Neural cell (in vitro differentiated cells): ENCODE measurements around the gene PBX3. TPM values are rescaled to one million over a fixed set of nuclear protein-coding genes. Genes with fewer than 3 reads are reported as not detected.

Source experiments
- H2AFZ ChIP-seq: fragments of 200-600, 300-800 bp; sonication (generic), shearing (Covaris generic); 2 replicates; pipeline ENCODE4 v1.6.0; 2014; ENCODE audit warnings: low read depth, mild to moderate bottlenecking, antibody characterized with exemption, low read length, moderate library complexity
- H3F3A ChIP-seq: fragments of 200-600 bp; shearing (Covaris generic); 2 replicates; pipeline ENCODE4 v1.6.1; 2016; ENCODE audit warnings: mild to moderate bottlenecking, moderate library complexity, mixed read lengths, antibody characterized with exemption, low read length; ENCODE audit not compliant: insufficient read depth, poor library complexity, severe bottlenecking
- H3K27ac ChIP-seq: fragments of 200-600, 300-800 bp; sonication (generic), shearing (Covaris generic); 2 replicates; pipeline ENCODE4 v1.5.1; 2014; ENCODE audit warnings: mild to moderate bottlenecking, low read length, moderate library complexity
- H3K27me3 ChIP-seq: fragments of 300-800, 200-600 bp; sonication (generic), shearing (Covaris generic); 2 replicates; pipeline ENCODE4 v1.6.0; 2014; ENCODE audit warnings: mild to moderate bottlenecking, low read depth, low read length, moderate library complexity; ENCODE audit not compliant: insufficient read depth
- H3K36me3 ChIP-seq: fragments of 300-800, 200-600 bp; sonication (generic), shearing (Covaris generic); 2 replicates; pipeline ENCODE4 v1.5.1; 2014; ENCODE audit warnings: mild to moderate bottlenecking, antibody characterized with exemption, low read length, moderate library complexity; ENCODE audit not compliant: insufficient read depth
- H3K4me2 ChIP-seq: fragments of 300-800, 200-600 bp; sonication (generic), shearing (Covaris generic); 2 replicates; pipeline ENCODE4 v1.6.0; 2014; ENCODE audit warnings: mild to moderate bottlenecking, low read length
- H3K4me3 ChIP-seq: fragments of 300-800, 200-600 bp; sonication (generic), shearing (Covaris generic); 2 replicates; pipeline ENCODE4 v1.5.1; 2014; ENCODE audit warnings: mild to moderate bottlenecking, low read length, moderate library complexity
- H3K79me2 ChIP-seq: fragments of 200-600 bp; shearing (Covaris generic); replicated peaks from 2 replicates; pipeline ENCODE4 v1.6.0; 2014; ENCODE audit warnings: mild to moderate bottlenecking, low read length, moderate library complexity; ENCODE audit not compliant: insufficient read depth
- H3K9ac ChIP-seq: fragments of 300-800, 200-600 bp; sonication (generic), shearing (Covaris generic); 2 replicates; pipeline ENCODE4 v1.6.1; 2016; ENCODE audit warnings: mild to moderate bottlenecking, low read length, mixed read lengths
- H3K9me2 ChIP-seq: fragments of 200-600 bp; shearing (Covaris generic); 2 replicates; pipeline ENCODE4 v1.6.1; 2016; ENCODE audit warnings: mild to moderate bottlenecking, low read length, mixed read lengths; ENCODE audit not compliant: insufficient read depth
- H3K9me3 ChIP-seq: fragments of 200-600, 300-800 bp; sonication (generic), shearing (Covaris generic); 2 replicates; pipeline ENCODE4 v1.6.1; 2016; ENCODE audit warnings: mild to moderate bottlenecking, mixed run types, low read length, moderate library complexity, mixed read lengths
- H4K20me1 ChIP-seq: fragments of 200-600 bp; shearing (Covaris generic); 2 replicates; pipeline ENCODE4 v1.6.1; 2016; ENCODE audit warnings: mild to moderate bottlenecking, mixed run types; ENCODE audit not compliant: insufficient read depth
- CTCF ChIP-seq: fragments of 450-650 bp; IDR thresholded peaks from 2 replicates; pipeline ENCODE4 v1.5.1; 2014; ENCODE audit warnings: antibody characterized with exemption, mild to moderate bottlenecking, moderate library complexity; ENCODE audit not compliant: poor library complexity, severe bottlenecking
- EP300 ChIP-seq: fragments of 450-650 bp; conservative IDR thresholded peaks from 2 replicates; pipeline ENCODE4 v1.6.1; 2014; ENCODE audit warnings: antibody characterized with exemption, mild to moderate bottlenecking, moderate library complexity; ENCODE audit not compliant: poor library complexity, severe bottlenecking
- EZH2 ChIP-seq: fragments of 200-600, 300-800 bp; shearing (Covaris generic), sonication (generic); IDR thresholded peaks from 2 replicates; pipeline ENCODE4 v1.6.1; 2014; ENCODE audit warnings: antibody characterized with exemption, low read length, borderline replicate concordance, mild to moderate bottlenecking; ENCODE audit not compliant: insufficient read depth, poor library complexity, severe bottlenecking
- MXI1 ChIP-seq: fragments of 450-650 bp; conservative IDR thresholded peaks from 2 replicates; pipeline ENCODE4 v1.6.1; 2014; ENCODE audit warnings: antibody characterized with exemption, mild to moderate bottlenecking; ENCODE audit not compliant: poor library complexity, severe bottlenecking
- POLR2AphosphoS5 ChIP-seq: IDR thresholded peaks from 2 replicates; pipeline ENCODE4 v1.6.1; 2012
- RAD21 ChIP-seq: fragments of 450-650 bp; conservative IDR thresholded peaks from 2 replicates; pipeline ENCODE4 v1.6.1; 2014; ENCODE audit warnings: antibody characterized with exemption, mild to moderate bottlenecking, moderate library complexity
- REST ChIP-seq: IDR thresholded peaks from 2 replicates; pipeline ENCODE4 v1.6.1; 2012; ENCODE audit warnings: borderline replicate concordance
- SMC3 ChIP-seq: fragments of 450-650 bp; conservative IDR thresholded peaks from 2 replicates; pipeline ENCODE4 v1.6.1; 2014; ENCODE audit warnings: antibody characterized with exemption, mild to moderate bottlenecking, moderate library complexity; ENCODE audit not compliant: poor library complexity
- TAF1 ChIP-seq: IDR thresholded peaks from 2 replicates; pipeline ENCODE4 v1.6.1; 2012; ENCODE audit warnings: low read depth
- polyA plus RNA-seq: library from polyadenylated mRNA; depleted of rRNA; stranded (reverse); fragments of >200 nt; gene quantifications from 2 replicates; pipeline ENCODE4 v1.2.3, GENCODE V29; 2014

Gene PBX3
- polyA plus RNA-seq, 1 donor from 2014 or later = 398 TPM

- Histone ChIP-seq H3K9ac (peak overlapping the region; percentile 67), H3F3A (no peaks in the 10 kb centered on the region), H3K9me3 (no peaks in the 10 kb centered on the region), H3K27ac (peak overlapping the region; percentile 73), H2AFZ (peak overlapping the region; percentile 28), H3K36me3 (peaks cover 3% of the 10 kb centered on the region), H3K4me2 (peak overlapping the region; percentile 52), H3K4me3 (peak overlapping the region; percentile 77), H3K9me2 (no peaks in the 10 kb centered on the region), H3K27me3 (no peaks in the 10 kb centered on the region), H3K79me2 (peaks cover 34% of the 10 kb centered on the region), H4K20me1 (no peaks in the 10 kb centered on the region)
- TF ChIP-seq TAF1 (no peak), EZH2 (no peak), REST (no peak), SMC3 (no peak), RAD21 (no peak), MXI1 (no peak), EP300 (no peak), POLR2AphosphoS5 (no peak), CTCF (no peak)
These were observed 1.5 kb upstream of the PBX3 start for GRCh38 chr9:125745682-125746016.

- no peaks in the 10 kb centered on the region for H4K20me1 ChIP-seq
- H3F3A ChIP-seq = no peaks in the 10 kb centered on the region
- peaks cover 39% of the 10 kb centered on the region for H3K79me2 ChIP-seq
- no peaks in the 10 kb centered on the region for H3K9me3 ChIP-seq
- no peaks in the 10 kb centered on the region for H3K9me2 ChIP-seq
- peak overlapping the region; percentile 67 for H3K9ac ChIP-seq
- TF ChIP-seq SMC3 (peak; percentile 65), EZH2 (no peak), TAF1 (peak; percentile 56), CTCF (peak; percentile 30), RAD21 (peak; percentile 52), EP300 (peak; percentile 79), REST (no peak), MXI1 (peak; percentile 83), POLR2AphosphoS5 (peak; percentile 86)
- H3K27ac ChIP-seq = peak overlapping the region; percentile 73
- H3K4me2 ChIP-seq = peak overlapping the region; percentile 52
- no peaks in the 10 kb centered on the region for H3K27me3 ChIP-seq
- peaks cover 3% of the 10 kb centered on the region for H3K36me3 ChIP-seq
- peak overlapping the region; percentile 28 for H2AFZ ChIP-seq
- peak overlapping the region; percentile 77 for H3K4me3 ChIP-seq
These were observed 978 bp upstream of the PBX3 start for GRCh38 chr9:125746017-125746773.
